WTC11 (cell line): Measurements from ENCODE around the gene C9orf153. TPM values are rescaled to one million over a fixed set of nuclear protein-coding genes. Genes with fewer than 3 reads are reported as not detected.

Experiments
- ATAC-seq: fragments of 200-7000 bp; cut with Tn5 transposase; 2 replicates; pipeline ENCODE4 v1.10.0; 2021; ENCODE audit warnings: mild to moderate bottlenecking, moderate library complexity
- CTCF ChIA-PET: fragments of 300-600 bp; sonication (Branson Sonifier 250); formaldehyde crosslinking; loops from one replicate; lab custom pipeline; 2021; ENCODE audit warnings: antibody characterized with exemption; lab: Charles Lee
- POLR2A ChIA-PET: fragments of 350-600 bp; sonication (Branson Sonifier 250); formaldehyde crosslinking; loops from one replicate; lab custom pipeline; 2021; ENCODE audit warnings: antibody characterized with exemption; lab: Charles Lee
- DNase-seq: peaks from one replicate; pipeline ENCODE4 v3.0.0; 2021; ENCODE audit warnings: low spot score
- H3K27ac Mint-ChIP-seq: 2 replicates; pipeline ENCODE4 v1.8.0; 2021; ENCODE audit warnings: mixed read lengths
- H3K27me3 Mint-ChIP-seq: 2 replicates; pipeline ENCODE4 v1.8.0; 2021; ENCODE audit warnings: low read depth, mild to moderate bottlenecking, moderate library complexity, mixed read lengths
- H3K36me3 Mint-ChIP-seq: 2 replicates; pipeline ENCODE4 v1.8.0; 2021; ENCODE audit warnings: mixed read lengths
- H3K4me1 Mint-ChIP-seq: 2 replicates; pipeline ENCODE4 v1.8.0; 2022; ENCODE audit warnings: mixed read lengths
- H3K4me3 Mint-ChIP-seq: 2 replicates; pipeline ENCODE4 v1.8.0; 2021; ENCODE audit warnings: mild to moderate bottlenecking, moderate library complexity, mixed read lengths
- H3K9me3 Mint-ChIP-seq: 2 replicates; pipeline ENCODE4 v1.8.0; 2021; ENCODE audit warnings: mixed read lengths
- ERG ChIP-seq: fragments of 250-450 bp; sonication (Bioruptor Pico); IDR thresholded peaks from 2 replicates; pipeline ENCODE4 v1.8.0; 2021; ENCODE audit warnings: mild to moderate bottlenecking
- JUN ChIP-seq: sonication (generic); formaldehyde crosslinking; IDR thresholded peaks from 2 replicates; pipeline ENCODE4 v1.8.0; 2023; ENCODE audit warnings: mild to moderate bottlenecking, missing genetic modification reagents
- NFYB ChIP-seq: sonication (generic); formaldehyde crosslinking; conservative IDR thresholded peaks from 2 replicates; pipeline ENCODE4 v1.8.0; 2022; ENCODE audit warnings: low read depth, missing genetic modification reagents
- NR1H2 ChIP-seq: sonication (generic); formaldehyde crosslinking; IDR thresholded peaks from 2 replicates; pipeline ENCODE4 v1.9.0; 2021; ENCODE audit warnings: mild to moderate bottlenecking, moderate library complexity, missing genetic modification reagents
- NR3C1 ChIP-seq: sonication (generic); formaldehyde crosslinking; conservative IDR thresholded peaks from 2 replicates; pipeline ENCODE4 v1.8.1; 2023; ENCODE audit warnings: low read depth, mild to moderate bottlenecking, missing genetic modification reagents
- RELA ChIP-seq: sonication (generic); formaldehyde crosslinking; IDR thresholded peaks from 2 replicates; pipeline ENCODE4 v1.8.1; 2022; ENCODE audit warnings: missing genetic modification reagents, mild to moderate bottlenecking, borderline replicate concordance
- TP53 ChIP-seq: sonication (generic); formaldehyde crosslinking; IDR thresholded peaks from 2 replicates; pipeline ENCODE4 v1.8.1; 2023; ENCODE audit warnings: mild to moderate bottlenecking, missing genetic modification reagents
- USF1 ChIP-seq: sonication (generic); formaldehyde crosslinking; IDR thresholded peaks from 2 replicates; pipeline ENCODE4 v1.8.0; 2022; ENCODE audit warnings: mild to moderate bottlenecking, missing genetic modification reagents
- ZNF219 ChIP-seq: sonication (generic); formaldehyde crosslinking; IDR thresholded peaks from 2 replicates; pipeline ENCODE4 v1.8.0; 2023; ENCODE audit warnings: missing genetic modification reagents, mild to moderate bottlenecking, borderline replicate concordance
- total RNA-seq: library from RNA; stranded (reverse); gene quantifications from 3 replicates; pipeline ENCODE4 v1.2.3, GENCODE V29; 2021
- TF ChIP-seq, protein P1 (sequence below): sonication (generic); formaldehyde crosslinking; IDR thresholded peaks from 2 replicates; pipeline ENCODE4 v1.8.1; 2023; ENCODE audit warnings: mild to moderate bottlenecking, missing genetic modification reagents, borderline replicate concordance
- TF ChIP-seq, protein P2 (sequence below): sonication (generic); formaldehyde crosslinking; IDR thresholded peaks from 2 replicates; pipeline ENCODE4 v1.8.1; 2023; ENCODE audit warnings: mild to moderate bottlenecking, moderate library complexity, missing genetic modification reagents
- TF ChIP-seq, protein P3 (sequence below): sonication (generic); formaldehyde crosslinking; IDR thresholded peaks from 2 replicates; pipeline ENCODE4 v1.8.1; 2022; ENCODE audit warnings: missing genetic modification reagents, borderline replicate concordance

Gene C9orf153
- total RNA-seq, 1 experiment from 2014 or later: not detected

- TF ChIP-seq, protein P1, sequence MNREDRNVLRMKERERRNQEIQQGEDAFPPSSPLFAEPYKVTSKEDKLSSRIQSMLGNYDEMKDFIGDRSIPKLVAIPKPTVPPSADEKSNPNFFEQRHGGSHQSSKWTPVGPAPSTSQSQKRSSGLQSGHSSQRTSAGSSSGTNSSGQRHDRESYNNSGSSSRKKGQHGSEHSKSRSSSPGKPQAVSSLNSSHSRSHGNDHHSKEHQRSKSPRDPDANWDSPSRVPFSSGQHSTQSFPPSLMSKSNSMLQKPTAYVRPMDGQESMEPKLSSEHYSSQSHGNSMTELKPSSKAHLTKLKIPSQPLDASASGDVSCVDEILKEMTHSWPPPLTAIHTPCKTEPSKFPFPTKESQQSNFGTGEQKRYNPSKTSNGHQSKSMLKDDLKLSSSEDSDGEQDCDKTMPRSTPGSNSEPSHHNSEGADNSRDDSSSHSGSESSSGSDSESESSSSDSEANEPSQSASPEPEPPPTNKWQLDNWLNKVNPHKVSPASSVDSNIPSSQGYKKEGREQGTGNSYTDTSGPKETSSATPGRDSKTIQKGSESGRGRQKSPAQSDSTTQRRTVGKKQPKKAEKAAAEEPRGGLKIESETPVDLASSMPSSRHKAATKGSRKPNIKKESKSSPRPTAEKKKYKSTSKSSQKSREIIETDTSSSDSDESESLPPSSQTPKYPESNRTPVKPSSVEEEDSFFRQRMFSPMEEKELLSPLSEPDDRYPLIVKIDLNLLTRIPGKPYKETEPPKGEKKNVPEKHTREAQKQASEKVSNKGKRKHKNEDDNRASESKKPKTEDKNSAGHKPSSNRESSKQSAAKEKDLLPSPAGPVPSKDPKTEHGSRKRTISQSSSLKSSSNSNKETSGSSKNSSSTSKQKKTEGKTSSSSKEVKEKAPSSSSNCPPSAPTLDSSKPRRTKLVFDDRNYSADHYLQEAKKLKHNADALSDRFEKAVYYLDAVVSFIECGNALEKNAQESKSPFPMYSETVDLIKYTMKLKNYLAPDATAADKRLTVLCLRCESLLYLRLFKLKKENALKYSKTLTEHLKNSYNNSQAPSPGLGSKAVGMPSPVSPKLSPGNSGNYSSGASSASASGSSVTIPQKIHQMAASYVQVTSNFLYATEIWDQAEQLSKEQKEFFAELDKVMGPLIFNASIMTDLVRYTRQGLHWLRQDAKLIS (CRISPR knock-in tag): no peak
- no peak for TF ChIP-seq NR1H2
Measured at GRCh38 chr9:86183229-86184137, 76.0 kb downstream of the C9orf153 start (continued).

GRCh38 chr9:86181379-86182315 lies 77.8 kb downstream of the C9orf153 start:
- H3K27ac Mint-ChIP-seq: peak overlapping the region; percentile 80
- TF ChIP-seq TP53 (CRISPR knock-in tag): no peak
- TF ChIP-seq NR3C1 (CRISPR knock-in tag): no peak
- no peak for TF ChIP-seq ERG (CRISPR knock-in tag)
- TF ChIP-seq RELA (CRISPR knock-in tag): no peak
- no peak for TF ChIP-seq USF1 (CRISPR knock-in tag)
- TF ChIP-seq NFYB (CRISPR knock-in tag): no peak
- TF ChIP-seq, protein P2, sequence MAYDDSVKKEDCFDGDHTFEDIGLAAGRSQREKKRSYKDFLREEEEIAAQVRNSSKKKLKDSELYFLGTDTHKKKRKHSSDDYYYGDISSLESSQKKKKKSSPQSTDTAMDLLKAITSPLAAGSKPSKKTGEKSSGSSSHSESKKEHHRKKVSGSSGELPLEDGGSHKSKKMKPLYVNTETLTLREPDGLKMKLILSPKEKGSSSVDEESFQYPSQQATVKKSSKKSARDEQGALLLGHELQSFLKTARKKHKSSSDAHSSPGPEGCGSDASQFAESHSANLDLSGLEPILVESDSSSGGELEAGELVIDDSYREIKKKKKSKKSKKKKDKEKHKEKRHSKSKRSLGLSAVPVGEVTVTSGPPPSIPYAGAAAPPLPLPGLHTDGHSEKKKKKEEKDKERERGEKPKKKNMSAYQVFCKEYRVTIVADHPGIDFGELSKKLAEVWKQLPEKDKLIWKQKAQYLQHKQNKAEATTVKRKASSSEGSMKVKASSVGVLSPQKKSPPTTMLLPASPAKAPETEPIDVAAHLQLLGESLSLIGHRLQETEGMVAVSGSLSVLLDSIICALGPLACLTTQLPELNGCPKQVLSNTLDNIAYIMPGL (CRISPR knock-in tag): no peak
- no peak for TF ChIP-seq ZNF219
- TF ChIP-seq JUN (CRISPR knock-in tag): no peak
- TF ChIP-seq, protein P3, sequence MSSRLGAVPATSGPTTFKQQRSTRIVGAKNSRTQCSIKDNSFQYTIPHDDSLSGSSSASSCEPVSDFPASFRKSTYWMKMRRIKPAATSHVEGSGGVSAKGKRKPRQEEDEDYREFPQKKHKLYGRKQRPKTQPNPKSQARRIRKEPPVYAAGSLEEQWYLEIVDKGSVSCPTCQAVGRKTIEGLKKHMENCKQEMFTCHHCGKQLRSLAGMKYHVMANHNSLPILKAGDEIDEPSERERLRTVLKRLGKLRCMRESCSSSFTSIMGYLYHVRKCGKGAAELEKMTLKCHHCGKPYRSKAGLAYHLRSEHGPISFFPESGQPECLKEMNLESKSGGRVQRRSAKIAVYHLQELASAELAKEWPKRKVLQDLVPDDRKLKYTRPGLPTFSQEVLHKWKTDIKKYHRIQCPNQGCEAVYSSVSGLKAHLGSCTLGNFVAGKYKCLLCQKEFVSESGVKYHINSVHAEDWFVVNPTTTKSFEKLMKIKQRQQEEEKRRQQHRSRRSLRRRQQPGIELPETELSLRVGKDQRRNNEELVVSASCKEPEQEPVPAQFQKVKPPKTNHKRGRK: no peak
- ChIA-PET CTCF (interaction anchor here (0.6 to 3.1 kb wide), 4 partner anchors 21 to 220 kb away, joined by 3 to 21 read pairs (median 6); partner anchors contain the start of gene GOLM1), POLR2A (interaction anchor here (0.7 kb wide), 1 partner anchor 83 kb away, joined by 3 read pairs; no protein-coding TSS in a partner anchor)
- ATAC-seq (peak; percentile 68), DNase-seq (no peak)
- peak overlapping the region; percentile 34 for H3K4me3 Mint-ChIP-seq
- peaks cover 4% of the 10 kb centered on the region for H3K27me3 Mint-ChIP-seq
- H3K9me3 Mint-ChIP-seq: peaks cover 7% of the 10 kb centered on the region
- no peaks in the 10 kb centered on the region for H3K36me3 Mint-ChIP-seq
- H3K4me1 Mint-ChIP-seq: peaks cover 48% of the 10 kb centered on the region
